Uterus (tissue), 4 donors: ENCODE measurements around the gene PGF. TPM values are rescaled to one million over a fixed set of nuclear protein-coding genes. Genes with fewer than 3 reads are reported as not detected.

Experiments
- DNase-seq, 2 donors: peaks; one replicate each; pipeline ENCODE4 v3.0.0-alpha.2; 2019 to 2020
- H3K27ac ChIP-seq, 2 donors: fragments of 200-600 bp; sonication (generic); 1 replicate in 1 of 2; 2 replicates in 1 of 2; pipeline ENCODE4 v1.5.1; 2016 to 2018
- H3K27me3 ChIP-seq, 2 donors: fragments of 200-600 bp; sonication (generic); one replicate each; pipeline ENCODE4 v1.5.1; 2018 to 2019; ENCODE audit warnings: control low read depth in 1 of 2
- H3K36me3 ChIP-seq, 2 donors: fragments of 200-600 bp; sonication (generic); one replicate each; pipeline ENCODE4 v1.5.1; 2019; ENCODE audit warnings: control low read depth in 1 of 2
- H3K4me1 ChIP-seq, 2 donors: fragments of 200-600 bp; sonication (generic); one replicate each; pipeline ENCODE4 v1.5.1; 2018 to 2019; ENCODE audit warnings: control low read depth in 1 of 2
- H3K4me3 ChIP-seq, 2 donors: fragments of 200-600 bp; sonication (generic); 1 replicate in 1 of 2; 2 replicates in 1 of 2; pipeline ENCODE4 v1.5.1; 2018 to 2019; ENCODE audit warnings: mild to moderate bottlenecking in 1 of 2
- H3K9me3 ChIP-seq, 2 donors: fragments of 200-600 bp; sonication (generic); one replicate each; pipeline ENCODE4 v1.5.1; 2019; ENCODE audit warnings: control low read depth in 1 of 2
- POLR2A ChIP-seq, 2 donors: fragments of 450-650 bp; IDR thresholded peaks; one replicate each; pipeline ENCODE4 v1.6.1; 2016; ENCODE audit warnings: antibody characterized with exemption in 2 of 2, mild to moderate bottlenecking in 1 of 2, moderate library complexity in 1 of 2
- intact Hi-C: fragments of 100-400 bp; cut with DNase I; formaldehyde crosslinking; loops from one replicate; pipeline ENCODE4 v1.15.1; 2023; ENCODE audit warnings: low total_unique reads
- total RNA-seq, 4 donors: library from RNA; depleted of rRNA in 3 of 4; stranded (reverse); fragments of >200 nt in 3 of 4; gene quantifications; one replicate each; pipeline versions ENCODE4 v1.1.0 to v1.2.4, GENCODE V29; 2014 to 2023
- TF ChIP-seq, protein P1 (sequence below), 4 experiments: fragments of 200-600 bp in 2 of 4; fragments of 450-650 bp in 2 of 4; sonication (generic) in 2 of 4; IDR thresholded peaks; one replicate each; pipeline ENCODE4 v1.5.1; 2016 to 2019; ENCODE audit warnings: antibody characterized with exemption in 4 of 4, mild to moderate bottlenecking in 2 of 4, moderate library complexity in 1 of 4
- donor health status: DM: yes; HTN: yes; CAD: no.

PGF gene
- total RNA-seq, 4 donors from 2014 or later: 2.7 to 32.4 (median 15.4) TPM

DNA sequence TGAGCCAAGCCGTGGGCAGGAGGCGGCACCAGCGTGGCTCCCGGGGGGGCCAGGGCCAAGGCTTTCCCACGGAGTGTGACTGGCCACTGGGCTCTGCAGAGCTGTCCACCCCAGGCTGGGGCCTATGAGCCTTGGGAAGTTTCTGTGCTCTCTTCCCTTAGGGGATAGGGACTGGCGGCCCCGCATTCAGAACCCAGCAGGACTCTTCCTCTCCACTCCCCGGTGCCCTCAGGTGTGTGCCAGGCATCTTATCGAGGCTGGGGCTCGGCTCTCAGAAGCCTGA lies 29.6 kb upstream of the PGF start:
- TF ChIP-seq POLR2A (IDR thresholded peaks at IDR 0.05): no peak
- TF ChIP-seq, protein P1, sequence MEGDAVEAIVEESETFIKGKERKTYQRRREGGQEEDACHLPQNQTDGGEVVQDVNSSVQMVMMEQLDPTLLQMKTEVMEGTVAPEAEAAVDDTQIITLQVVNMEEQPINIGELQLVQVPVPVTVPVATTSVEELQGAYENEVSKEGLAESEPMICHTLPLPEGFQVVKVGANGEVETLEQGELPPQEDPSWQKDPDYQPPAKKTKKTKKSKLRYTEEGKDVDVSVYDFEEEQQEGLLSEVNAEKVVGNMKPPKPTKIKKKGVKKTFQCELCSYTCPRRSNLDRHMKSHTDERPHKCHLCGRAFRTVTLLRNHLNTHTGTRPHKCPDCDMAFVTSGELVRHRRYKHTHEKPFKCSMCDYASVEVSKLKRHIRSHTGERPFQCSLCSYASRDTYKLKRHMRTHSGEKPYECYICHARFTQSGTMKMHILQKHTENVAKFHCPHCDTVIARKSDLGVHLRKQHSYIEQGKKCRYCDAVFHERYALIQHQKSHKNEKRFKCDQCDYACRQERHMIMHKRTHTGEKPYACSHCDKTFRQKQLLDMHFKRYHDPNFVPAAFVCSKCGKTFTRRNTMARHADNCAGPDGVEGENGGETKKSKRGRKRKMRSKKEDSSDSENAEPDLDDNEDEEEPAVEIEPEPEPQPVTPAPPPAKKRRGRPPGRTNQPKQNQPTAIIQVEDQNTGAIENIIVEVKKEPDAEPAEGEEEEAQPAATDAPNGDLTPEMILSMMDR (IDR thresholded peaks at IDR 0.05): no peak
- H3K4me1 ChIP-seq: no peaks in the 10 kb centered on the region
- no peak for DNase-seq
- H3K27ac ChIP-seq: no peak overlapping the region
- H3K9me3 ChIP-seq: no peaks in the 10 kb centered on the region
- no peaks in the 10 kb centered on the region for H3K27me3 ChIP-seq
- H3K4me3 ChIP-seq: no peak overlapping the region
- H3K36me3 ChIP-seq: no peaks in the 10 kb centered on the region
- intact Hi-C loops: no loop called here

DNA sequence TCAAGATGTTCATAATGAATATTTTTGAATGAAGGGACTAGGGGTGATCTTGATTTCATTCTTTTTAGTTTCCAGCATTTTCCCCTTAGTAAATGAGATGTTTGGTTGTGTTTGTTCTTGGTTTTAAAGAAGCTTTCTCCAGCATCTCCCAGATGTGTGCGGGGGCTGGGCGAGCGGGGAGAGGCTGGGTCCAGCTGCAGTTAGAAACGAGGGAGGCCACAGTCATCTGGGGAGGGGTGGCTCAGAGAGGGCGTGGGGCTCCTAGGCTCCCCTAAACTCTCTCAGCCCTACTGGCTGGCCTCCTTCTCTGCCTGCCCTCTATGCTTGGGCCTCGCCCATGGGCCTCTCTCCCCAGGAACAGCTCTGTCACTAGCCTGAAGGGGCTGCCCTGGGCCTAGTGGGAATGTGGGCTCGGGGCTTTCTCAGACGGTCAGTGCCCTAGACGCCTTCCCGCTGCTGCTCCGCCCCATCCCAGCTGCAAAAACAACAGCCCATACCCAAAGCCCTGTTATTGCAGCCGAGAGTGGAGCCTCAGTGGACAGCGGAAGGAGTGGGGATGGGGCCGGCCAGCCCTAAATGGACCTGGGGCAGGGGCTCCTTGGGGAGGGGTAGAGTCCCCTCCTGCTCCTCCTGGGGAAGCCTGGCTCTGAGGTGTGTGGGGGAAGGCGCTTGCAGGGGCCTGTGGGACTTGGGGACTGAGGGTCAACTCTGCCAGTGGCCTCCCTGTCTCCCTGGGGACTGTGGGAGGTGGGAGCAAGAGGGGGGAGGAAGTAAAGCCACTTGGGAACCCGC lies 29.0 kb upstream of the PGF start:
- no peak for DNase-seq
- Histone ChIP-seq H3K9me3 (no peaks in the 10 kb centered on the region), H3K27ac (no peak overlapping the region), H3K27me3 (no peaks in the 10 kb centered on the region), H3K36me3 (no peaks in the 10 kb centered on the region), H3K4me1 (no peaks in the 10 kb centered on the region), H3K4me3 (no peak overlapping the region)
- TF ChIP-seq POLR2A (IDR thresholded peaks at IDR 0.05): no peak
- TF ChIP-seq, protein P1 (IDR thresholded peaks at IDR 0.05): no peak
- intact Hi-C loops: no loop called here

DNA sequence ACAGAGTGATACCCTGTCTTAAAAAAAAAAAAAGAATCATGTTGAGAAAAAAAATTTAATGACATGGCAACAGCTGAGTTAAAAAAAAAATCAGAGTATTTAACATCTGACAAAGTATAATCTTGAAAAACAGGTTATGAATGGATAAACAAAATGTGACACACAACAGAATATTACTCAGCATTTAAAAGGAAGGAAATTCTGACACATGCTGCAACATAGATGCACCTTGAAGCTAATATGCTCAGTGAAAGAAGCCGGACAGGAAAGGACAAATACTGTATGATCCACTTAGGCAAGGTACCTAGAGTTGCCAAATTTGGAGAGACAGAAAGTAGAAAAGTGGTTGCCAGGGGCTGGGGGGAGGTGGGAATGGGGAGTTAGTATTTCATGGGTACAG lies 27.9 kb upstream of the PGF start:
- Histone ChIP-seq H3K27me3 (no peaks in the 10 kb centered on the region), H3K4me1 (no peaks in the 10 kb centered on the region), H3K9me3 (no peaks in the 10 kb centered on the region), H3K36me3 (no peaks in the 10 kb centered on the region), H3K4me3 (no peak overlapping the region), H3K27ac (no peak overlapping the region)
- DNase-seq: no peak
- TF ChIP-seq, protein P1 (IDR thresholded peaks at IDR 0.05): no peak
- no peak for TF ChIP-seq POLR2A (IDR thresholded peaks at IDR 0.05)
- intact Hi-C loops: no loop called here

DNA sequence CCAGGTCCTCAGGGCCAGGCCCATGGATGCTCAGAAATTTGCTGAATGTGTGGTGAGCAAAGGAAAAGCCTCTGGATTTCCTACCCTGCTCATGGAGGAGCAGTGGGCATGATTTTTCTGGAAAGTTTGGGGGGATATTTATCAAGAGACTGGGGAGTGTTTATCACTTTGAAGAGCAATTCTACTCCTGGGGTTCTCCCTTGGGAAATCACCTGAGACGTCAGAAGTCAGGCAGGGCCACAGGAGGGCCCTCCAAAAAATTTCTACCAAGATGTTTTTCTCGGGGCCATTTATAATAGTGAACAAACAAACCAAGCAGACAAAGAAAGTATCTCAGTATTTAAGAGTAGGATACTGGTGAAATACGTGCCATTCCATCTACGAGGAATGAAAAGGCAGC lies 27.3 kb upstream of the PGF start:
- intact Hi-C loops: no loop called here
- DNase-seq: no peak
- no peaks in the 10 kb centered on the region for H3K36me3 ChIP-seq
- TF ChIP-seq, protein P1 (IDR thresholded peaks at IDR 0.05): no peak
- no peak for TF ChIP-seq POLR2A (IDR thresholded peaks at IDR 0.05)
- no peaks in the 10 kb centered on the region for H3K4me1 ChIP-seq
- H3K9me3 ChIP-seq: no peaks in the 10 kb centered on the region
- H3K27ac ChIP-seq: no peak overlapping the region
- H3K4me3 ChIP-seq: no peak overlapping the region
- H3K27me3 ChIP-seq: no peaks in the 10 kb centered on the region

DNA sequence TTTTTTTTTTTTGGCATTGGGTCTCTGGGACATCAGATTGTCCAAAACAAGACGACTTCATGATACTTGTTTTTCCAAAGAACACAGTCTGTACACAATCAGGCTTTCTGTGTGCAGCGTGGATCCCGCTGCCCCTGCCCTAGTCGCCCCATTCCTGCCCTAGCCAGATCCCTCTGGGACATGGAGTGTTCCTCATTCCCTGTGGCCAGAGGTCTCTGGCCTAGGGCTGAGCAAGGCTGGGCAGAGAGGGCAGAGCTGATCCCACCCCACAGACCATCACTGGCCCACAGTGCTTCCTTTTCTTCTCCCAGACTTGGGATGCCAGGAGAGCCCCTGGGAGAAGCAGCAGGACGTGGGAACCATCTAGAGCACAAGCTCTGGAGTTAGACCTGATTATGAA lies 26.4 kb upstream of the PGF start:
- Histone ChIP-seq H3K4me1 (no peaks in the 10 kb centered on the region), H3K27ac (no peak overlapping the region), H3K9me3 (no peaks in the 10 kb centered on the region), H3K4me3 (no peak overlapping the region), H3K27me3 (no peaks in the 10 kb centered on the region), H3K36me3 (no peaks in the 10 kb centered on the region)
- no peak for DNase-seq
- TF ChIP-seq POLR2A (IDR thresholded peaks at IDR 0.05): no peak
- TF ChIP-seq, protein P1 (IDR thresholded peaks at IDR 0.05): no peak
- intact Hi-C loops: no loop called here
